HepG2 (cell line): ENCODE results near the gene TBC1D10B. TPM values are rescaled to one million over a fixed set of nuclear protein-coding genes. Genes with fewer than 3 reads are reported as not detected.

ENCODE experiments used
- CBX1 ChIP-seq: IDR thresholded peaks from one replicate; pipeline ENCODE4 v1.6.1; 2016; ENCODE audit warnings: antibody characterized with exemption, low read depth
- CENPT ChIP-seq: sonication (generic); formaldehyde crosslinking; IDR thresholded peaks from 2 replicates; pipeline ENCODE4 v1.8.0; 2022; ENCODE audit warnings: low read depth, mild to moderate bottlenecking, moderate library complexity, missing genetic modification reagents
- EP300 ChIP-seq, 3 experiments: sonication (generic) in 1 of 3; formaldehyde crosslinking in 1 of 3; IDR thresholded peaks; 2 replicates each; pipeline versions ENCODE4 v1.5.1 to v1.6.1; 2011 to 2020; ENCODE audit warnings: low read depth in 2 of 3, low read length in 2 of 3, borderline replicate concordance in 1 of 3, improper control_type of control experiment in 1 of 3, mild to moderate bottlenecking in 1 of 3, missing genetic modification reagents in 1 of 3, moderate library complexity in 1 of 3
- HDAC2 ChIP-seq: sonication (generic); formaldehyde crosslinking; IDR thresholded peaks from 2 replicates; pipeline ENCODE4 v1.4.0; 2020; ENCODE audit warnings: missing genetic modification reagents
- HOXA3 ChIP-seq: sonication (generic); formaldehyde crosslinking; IDR thresholded peaks from 2 replicates; pipeline ENCODE4 v1.5.0; 2020; ENCODE audit warnings: missing genetic modification reagents
- KAT2B ChIP-seq: fragments of 150-350 bp; IDR thresholded peaks from 2 replicates; pipeline ENCODE4 v1.6.1; 2014; ENCODE audit warnings: low read depth, low read length, borderline replicate concordance
- MED8 ChIP-seq: sonication (generic); formaldehyde crosslinking; IDR thresholded peaks from 2 replicates; pipeline ENCODE4 v1.8.1; 2023; ENCODE audit warnings: mild to moderate bottlenecking, missing genetic modification reagents; ENCODE audit not compliant: insufficient replicate concordance
- MYC ChIP-seq: sonication (generic); formaldehyde crosslinking; IDR thresholded peaks from 2 replicates; pipeline ENCODE4 v1.9.0; 2021; ENCODE audit warnings: missing genetic modification reagents, borderline replicate concordance
- POLR2G ChIP-seq: fragments of 200-400 bp; formaldehyde crosslinking; IDR thresholded peaks from 2 replicates; pipeline ENCODE4 v1.6.1; 2018; ENCODE audit warnings: mild to moderate bottlenecking, low read depth, low read length, moderate library complexity
- RAD21 ChIP-seq: fragments of 450-650 bp; formaldehyde crosslinking; IDR thresholded peaks from 2 replicates; pipeline ENCODE4 v1.5.0; 2020; ENCODE audit warnings: mild to moderate bottlenecking
- ZNF446 ChIP-seq: sonication (generic); formaldehyde crosslinking; IDR thresholded peaks from 2 replicates; pipeline ENCODE4 v1.5.0; 2020; ENCODE audit warnings: mild to moderate bottlenecking, missing genetic modification reagents
- ZNF777 ChIP-seq: sonication (generic); formaldehyde crosslinking; IDR thresholded peaks from 2 replicates; pipeline ENCODE4 v1.4.0; 2020; ENCODE audit warnings: missing genetic modification reagents
- ZSCAN25 ChIP-seq: sonication (generic); formaldehyde crosslinking; IDR thresholded peaks from 2 replicates; pipeline ENCODE4 v1.8.0; 2022; ENCODE audit warnings: mild to moderate bottlenecking, missing genetic modification reagents
- polyA plus RNA-seq, 8 experiments: library from polyadenylated mRNA; depleted of rRNA in 3 of 8; stranded (reverse) in 7 of 8; unstranded in 1 of 8; fragments of >200 nt; fragmentation: Illumina TruSeq in 4 of 8; extraction: Trizol in 4 of 8; gene quantifications; 2 replicates each; pipeline versions ENCODE4 v1.2.1 to v1.2.3, GENCODE V29; 2011 to 2016; ENCODE audit warnings: low read depth in 4 of 8, missing spikeins in 1 of 8, mixed read lengths in 1 of 8; ENCODE audit not compliant: insufficient read depth in 1 of 8
- total RNA-seq, 5 experiments: library from RNA; depleted of rRNA; stranded (reverse); fragments of >200 nt; fragmentation: Illumina TruSeq; extraction: Trizol; gene quantifications; 2 replicates each; pipeline ENCODE4 v1.2.3, GENCODE V29; 2016; ENCODE audit warnings: low read depth in 1 of 5
- TF ChIP-seq, protein P1 (sequence below): sonication (generic); formaldehyde crosslinking; conservative IDR thresholded peaks from 2 replicates; pipeline ENCODE4 v1.4.0; 2020; ENCODE audit warnings: missing genetic modification reagents
- TF ChIP-seq, protein P2 (sequence below): sonication (generic); formaldehyde crosslinking; IDR thresholded peaks from 2 replicates; pipeline ENCODE4 v1.5.0; 2020; ENCODE audit warnings: mild to moderate bottlenecking, missing genetic modification reagents, moderate library complexity
- TF ChIP-seq, protein P3 (sequence below): sonication (generic); formaldehyde crosslinking; IDR thresholded peaks from 2 replicates; pipeline ENCODE4 v1.5.0; 2020; ENCODE audit warnings: mild to moderate bottlenecking, missing genetic modification reagents, borderline replicate concordance
- TF ChIP-seq, protein P4 (sequence below): sonication (generic); formaldehyde crosslinking; IDR thresholded peaks from 2 replicates; pipeline ENCODE4 v1.8.0; 2022; ENCODE audit warnings: mild to moderate bottlenecking, missing genetic modification reagents, moderate library complexity

TBC1D10B gene
- total and polyA plus RNA-seq, 2 of the 13 experiments (the other 11 are each of a cell fraction or from before 2014, with no cell fraction given) = 15.7 to 24.8 TPM

DNA sequence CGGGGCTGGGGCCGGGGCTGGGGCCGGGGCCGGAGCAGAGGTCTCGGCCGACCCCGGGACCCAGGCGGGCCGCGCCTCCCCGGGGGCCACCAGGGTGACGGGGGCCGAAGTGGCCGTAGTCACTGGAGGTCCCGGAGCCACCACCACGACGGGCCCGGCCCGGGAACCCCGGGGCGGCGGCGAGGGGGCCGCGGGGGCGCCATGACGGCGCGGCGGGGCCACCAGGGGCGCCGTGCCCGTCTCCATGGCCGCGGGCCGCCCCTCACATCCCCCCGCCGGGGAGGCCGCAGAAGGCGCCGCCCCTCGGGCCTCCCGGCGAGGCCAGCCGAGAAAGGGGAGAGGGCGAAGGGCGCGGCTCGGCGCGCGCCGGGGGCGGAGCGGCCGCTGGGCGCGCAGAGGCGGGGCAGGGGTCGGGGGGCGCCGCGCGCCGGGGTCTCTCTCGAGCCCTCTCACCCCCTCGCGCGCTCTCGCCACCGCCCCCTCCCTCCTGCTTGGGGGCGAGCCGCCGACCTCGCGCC, 297 bp downstream of the TBC1D10B start (continued):
- TF ChIP-seq, protein P1, sequence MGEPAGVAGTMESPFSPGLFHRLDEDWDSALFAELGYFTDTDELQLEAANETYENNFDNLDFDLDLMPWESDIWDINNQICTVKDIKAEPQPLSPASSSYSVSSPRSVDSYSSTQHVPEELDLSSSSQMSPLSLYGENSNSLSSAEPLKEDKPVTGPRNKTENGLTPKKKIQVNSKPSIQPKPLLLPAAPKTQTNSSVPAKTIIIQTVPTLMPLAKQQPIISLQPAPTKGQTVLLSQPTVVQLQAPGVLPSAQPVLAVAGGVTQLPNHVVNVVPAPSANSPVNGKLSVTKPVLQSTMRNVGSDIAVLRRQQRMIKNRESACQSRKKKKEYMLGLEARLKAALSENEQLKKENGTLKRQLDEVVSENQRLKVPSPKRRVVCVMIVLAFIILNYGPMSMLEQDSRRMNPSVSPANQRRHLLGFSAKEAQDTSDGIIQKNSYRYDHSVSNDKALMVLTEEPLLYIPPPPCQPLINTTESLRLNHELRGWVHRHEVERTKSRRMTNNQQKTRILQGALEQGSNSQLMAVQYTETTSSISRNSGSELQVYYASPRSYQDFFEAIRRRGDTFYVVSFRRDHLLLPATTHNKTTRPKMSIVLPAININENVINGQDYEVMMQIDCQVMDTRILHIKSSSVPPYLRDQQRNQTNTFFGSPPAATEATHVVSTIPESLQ (CRISPR knock-in tag) = no peak
- TF ChIP-seq ZNF777 (CRISPR knock-in tag) (no peak; the same call in 1 of the 2 replicates), HOXA3 (CRISPR knock-in tag) (peak; percentile 63; the same call in 1 of the 2 replicates), MYC (CRISPR knock-in tag) (peak; percentile 55; the same call in 1 of the 2 replicates), ZNF446 (no peak), CBX1 (peak; percentile 6), RAD21 (CRISPR knock-in tag) (peak; percentile 75), ZSCAN25 (no peak), MED8 (CRISPR knock-in tag) (no peak), CENPT (CRISPR knock-in tag) (no peak), HDAC2 (CRISPR knock-in tag) (no peak), EP300 (IDR thresholded peaks at IDR 0.05; ENCODE audit: low read depth in 2 of 2, low read length in 2 of 2) (peak in 1 of 2 experiments; percentile 17; a peak in 1 of 4 replicates), EP300 (CRISPR knock-in tag; IDR thresholded peaks at IDR 0.05; ENCODE audit: borderline replicate concordance) (no peak), KAT2B (no peak), POLR2G (peak; percentile 52)
- TF ChIP-seq, protein P2, sequence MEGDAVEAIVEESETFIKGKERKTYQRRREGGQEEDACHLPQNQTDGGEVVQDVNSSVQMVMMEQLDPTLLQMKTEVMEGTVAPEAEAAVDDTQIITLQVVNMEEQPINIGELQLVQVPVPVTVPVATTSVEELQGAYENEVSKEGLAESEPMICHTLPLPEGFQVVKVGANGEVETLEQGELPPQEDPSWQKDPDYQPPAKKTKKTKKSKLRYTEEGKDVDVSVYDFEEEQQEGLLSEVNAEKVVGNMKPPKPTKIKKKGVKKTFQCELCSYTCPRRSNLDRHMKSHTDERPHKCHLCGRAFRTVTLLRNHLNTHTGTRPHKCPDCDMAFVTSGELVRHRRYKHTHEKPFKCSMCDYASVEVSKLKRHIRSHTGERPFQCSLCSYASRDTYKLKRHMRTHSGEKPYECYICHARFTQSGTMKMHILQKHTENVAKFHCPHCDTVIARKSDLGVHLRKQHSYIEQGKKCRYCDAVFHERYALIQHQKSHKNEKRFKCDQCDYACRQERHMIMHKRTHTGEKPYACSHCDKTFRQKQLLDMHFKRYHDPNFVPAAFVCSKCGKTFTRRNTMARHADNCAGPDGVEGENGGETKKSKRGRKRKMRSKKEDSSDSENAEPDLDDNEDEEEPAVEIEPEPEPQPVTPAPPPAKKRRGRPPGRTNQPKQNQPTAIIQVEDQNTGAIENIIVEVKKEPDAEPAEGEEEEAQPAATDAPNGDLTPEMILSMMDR (CRISPR knock-in tag) = peak; percentile 21; the same call in 1 of the 2 replicates
- TF ChIP-seq, protein P3, sequence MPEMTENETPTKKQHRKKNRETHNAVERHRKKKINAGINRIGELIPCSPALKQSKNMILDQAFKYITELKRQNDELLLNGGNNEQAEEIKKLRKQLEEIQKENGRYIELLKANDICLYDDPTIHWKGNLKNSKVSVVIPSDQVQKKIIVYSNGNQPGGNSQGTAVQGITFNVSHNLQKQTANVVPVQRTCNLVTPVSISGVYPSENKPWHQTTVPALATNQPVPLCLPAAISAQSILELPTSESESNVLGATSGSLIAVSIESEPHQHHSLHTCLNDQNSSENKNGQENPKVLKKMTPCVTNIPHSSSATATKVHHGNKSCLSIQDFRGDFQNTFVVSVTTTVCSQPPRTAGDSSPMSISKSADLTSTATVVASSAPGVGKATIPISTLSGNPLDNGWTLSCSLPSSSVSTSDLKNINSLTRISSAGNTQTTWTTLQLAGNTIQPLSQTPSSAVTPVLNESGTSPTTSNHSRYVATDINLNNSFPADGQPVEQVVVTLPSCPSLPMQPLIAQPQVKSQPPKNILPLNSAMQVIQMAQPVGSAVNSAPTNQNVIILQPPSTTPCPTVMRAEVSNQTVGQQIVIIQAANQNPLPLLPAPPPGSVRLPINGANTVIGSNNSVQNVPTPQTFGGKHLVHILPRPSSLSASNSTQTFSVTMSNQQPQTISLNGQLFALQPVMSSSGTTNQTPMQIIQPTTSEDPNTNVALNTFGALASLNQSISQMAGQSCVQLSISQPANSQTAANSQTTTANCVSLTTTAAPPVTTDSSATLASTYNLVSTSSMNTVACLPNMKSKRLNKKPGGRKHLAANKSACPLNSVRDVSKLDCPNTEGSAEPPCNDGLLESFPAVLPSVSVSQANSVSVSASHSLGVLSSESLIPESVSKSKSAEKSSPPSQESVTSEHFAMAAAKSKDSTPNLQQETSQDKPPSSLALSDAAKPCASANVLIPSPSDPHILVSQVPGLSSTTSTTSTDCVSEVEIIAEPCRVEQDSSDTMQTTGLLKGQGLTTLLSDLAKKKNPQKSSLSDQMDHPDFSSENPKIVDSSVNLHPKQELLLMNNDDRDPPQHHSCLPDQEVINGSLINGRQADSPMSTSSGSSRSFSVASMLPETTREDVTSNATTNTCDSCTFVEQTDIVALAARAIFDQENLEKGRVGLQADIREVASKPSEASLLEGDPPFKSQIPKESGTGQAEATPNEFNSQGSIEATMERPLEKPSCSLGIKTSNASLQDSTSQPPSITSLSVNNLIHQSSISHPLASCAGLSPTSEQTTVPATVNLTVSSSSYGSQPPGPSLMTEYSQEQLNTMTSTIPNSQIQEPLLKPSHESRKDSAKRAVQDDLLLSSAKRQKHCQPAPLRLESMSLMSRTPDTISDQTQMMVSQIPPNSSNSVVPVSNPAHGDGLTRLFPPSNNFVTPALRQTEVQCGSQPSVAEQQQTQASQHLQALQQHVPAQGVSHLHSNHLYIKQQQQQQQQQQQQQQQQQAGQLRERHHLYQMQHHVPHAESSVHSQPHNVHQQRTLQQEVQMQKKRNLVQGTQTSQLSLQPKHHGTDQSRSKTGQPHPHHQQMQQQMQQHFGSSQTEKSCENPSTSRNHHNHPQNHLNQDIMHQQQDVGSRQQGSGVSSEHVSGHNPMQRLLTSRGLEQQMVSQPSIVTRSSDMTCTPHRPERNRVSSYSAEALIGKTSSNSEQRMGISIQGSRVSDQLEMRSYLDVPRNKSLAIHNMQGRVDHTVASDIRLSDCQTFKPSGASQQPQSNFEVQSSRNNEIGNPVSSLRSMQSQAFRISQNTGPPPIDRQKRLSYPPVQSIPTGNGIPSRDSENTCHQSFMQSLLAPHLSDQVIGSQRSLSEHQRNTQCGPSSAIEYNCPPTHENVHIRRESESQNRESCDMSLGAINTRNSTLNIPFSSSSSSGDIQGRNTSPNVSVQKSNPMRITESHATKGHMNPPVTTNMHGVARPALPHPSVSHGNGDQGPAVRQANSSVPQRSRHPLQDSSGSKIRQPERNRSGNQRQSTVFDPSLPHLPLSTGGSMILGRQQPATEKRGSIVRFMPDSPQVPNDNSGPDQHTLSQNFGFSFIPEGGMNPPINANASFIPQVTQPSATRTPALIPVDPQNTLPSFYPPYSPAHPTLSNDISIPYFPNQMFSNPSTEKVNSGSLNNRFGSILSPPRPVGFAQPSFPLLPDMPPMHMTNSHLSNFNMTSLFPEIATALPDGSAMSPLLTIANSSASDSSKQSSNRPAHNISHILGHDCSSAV = no peak
- TF ChIP-seq, protein P4, sequence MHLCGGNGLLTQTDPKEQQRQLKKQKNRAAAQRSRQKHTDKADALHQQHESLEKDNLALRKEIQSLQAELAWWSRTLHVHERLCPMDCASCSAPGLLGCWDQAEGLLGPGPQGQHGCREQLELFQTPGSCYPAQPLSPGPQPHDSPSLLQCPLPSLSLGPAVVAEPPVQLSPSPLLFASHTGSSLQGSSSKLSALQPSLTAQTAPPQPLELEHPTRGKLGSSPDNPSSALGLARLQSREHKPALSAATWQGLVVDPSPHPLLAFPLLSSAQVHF (CRISPR knock-in tag) = no peak
